ENCODE data around the gene SLC38A11.
A peak's percentile ranks its signal among the peaks of the same experiment; 100 is the strongest.

SLC38A11 gene

GRCh38 chr2:164969909-164970690, 14.8 kb upstream of the SLC38A11 start:
- no peak for DNase-seq

- no peak for DNase-seq
Observed at GRCh38 chr2:164967781-164968228, 12.5 kb upstream of the SLC38A11 start.

- DNase-seq: no peak
Observed at GRCh38 chr2:164967361-164967760, 12.0 kb upstream of the SLC38A11 start.

- DNase-seq: no peak
Observed at GRCh38 chr2:164964700-164965099, 9.4 kb upstream of the SLC38A11 start.

GRCh38 chr2:164960159-164960558, 4.8 kb upstream of the SLC38A11 start:
- DNase-seq: no peak

GRCh38 chr2:164954186-164954585, 1.1 kb downstream of the SLC38A11 start:
- no peak for DNase-seq

GRCh38 chr2:164953279-164953678, 2.0 kb downstream of the SLC38A11 start:
- DNase-seq: no peak

GRCh38 chr2:164952057-164952702, 3.1 kb downstream of the SLC38A11 start:
- DNase-seq: no peak

GRCh38 chr2:164948540-164948939, 6.8 kb downstream of the SLC38A11 start:
- no peak for DNase-seq

GRCh38 chr2:164947281-164947680, 8.0 kb downstream of the SLC38A11 start:
- DNase-seq: no peak

GRCh38 chr2:164943289-164943688, 12.0 kb downstream of the SLC38A11 start:
- DNase-seq: no peak

- no peak for DNase-seq
Observed at GRCh38 chr2:164937864-164938401, 17.4 kb downstream of the SLC38A11 start.

GRCh38 chr2:164935118-164936101, 19.9 kb downstream of the SLC38A11 start:
- DNase-seq: peak; percentile 82

- DNase-seq: no peak
Observed at GRCh38 chr2:164934401-164935117, 20.8 kb downstream of the SLC38A11 start.

- DNase-seq: peak; percentile 83
Observed at GRCh38 chr2:164933671-164934189, 21.6 kb downstream of the SLC38A11 start.

GRCh38 chr2:164932377-164932776, 22.9 kb downstream of the SLC38A11 start:
- DNase-seq: no peak

GRCh38 chr2:164928101-164928673, 27.1 kb downstream of the SLC38A11 start:
- no peak for DNase-seq

GRCh38 chr2:164922134-164922533, 33.2 kb downstream of the SLC38A11 start:
- DNase-seq: no peak

GRCh38 chr2:164920430-164920829, 34.9 kb downstream of the SLC38A11 start:
- no peak for DNase-seq

- no peak for DNase-seq
Observed at GRCh38 chr2:164917296-164917903, 37.9 kb downstream of the SLC38A11 start.

- no peak for DNase-seq
Observed at GRCh38 chr2:164915566-164915965, 39.8 kb downstream of the SLC38A11 start.

Measured in NCI-H2081 treated with DMSO at 0.1 percent for 48 hours (cell line).